Stomach (tissue), 9 donors: ENCODE data around the gene UBE2M. TPM values are rescaled to one million over a fixed set of nuclear protein-coding genes. Genes with fewer than 3 reads are reported as not detected.
A peak's percentile ranks its signal among the peaks of the same experiment; 100 is the strongest.
"Not testable (repeated sequence)": the region's sequence is repeated elsewhere in the genome, so short reads cannot be mapped to it uniquely, and the experiment has no call there.

Experiments used
- DNase-seq, 2 donors: peaks; one replicate each; pipeline versions ENCODE4 v3.0.0 to v3.0.0-alpha.2; 2013 to 2019
- H3K27ac ChIP-seq, 5 donors: fragments of 200-600 bp in 4 of 5; sonication (generic) in 4 of 5; one replicate each; pipeline ENCODE4 v1.5.1; 2013 to 2019; ENCODE audit warnings: mild to moderate bottlenecking in 1 of 5, moderate library complexity in 1 of 5
- H3K27me3 ChIP-seq, 3 donors: fragments of 200-600 bp; sonication (generic); one replicate each; pipeline ENCODE4 v1.5.1; 2017 to 2019; ENCODE audit warnings: mixed run types in 1 of 3
- H3K36me3 ChIP-seq, 4 donors: fragments of 200-600 bp; sonication (generic); 1 replicate in 3 of 4; 2 replicates in 1 of 4; pipeline ENCODE4 v1.5.1; 2016 to 2019
- H3K4me1 ChIP-seq, 4 donors: fragments of 200-600 bp; sonication (generic); one replicate each; pipeline ENCODE4 v1.5.1; 2016 to 2019
- H3K4me3 ChIP-seq, 4 donors: fragments of 200-600 bp; sonication (generic) in 3 of 4; one replicate each; pipeline ENCODE4 v1.5.1; 2016 to 2019; ENCODE audit warnings: mild to moderate bottlenecking in 1 of 4
- H3K9me3 ChIP-seq, 4 donors: fragments of 200-600 bp; sonication (generic); one replicate each; pipeline ENCODE4 v1.5.1; 2016 to 2019
- EP300 ChIP-seq: sonication (generic); formaldehyde crosslinking; IDR thresholded peaks from one replicate; pipeline ENCODE4 v1.6.1; 2017; ENCODE audit warnings: antibody characterized with exemption
- POLR2A ChIP-seq, 4 donors: fragments of 450-650 bp; IDR thresholded peaks; one replicate each; pipeline ENCODE4 v1.6.1; 2016; ENCODE audit warnings: antibody characterized with exemption in 4 of 4, control low read depth in 2 of 4, mild to moderate bottlenecking in 1 of 4, moderate library complexity in 1 of 4
- POLR2AphosphoS5 ChIP-seq, 3 donors: sonication (generic); formaldehyde crosslinking; IDR thresholded peaks; one replicate each; pipeline ENCODE4 v1.6.1; 2016; ENCODE audit warnings: antibody characterized with exemption in 3 of 3
- WGBS, 5 donors: extraction: QIAGEN DNeasy Blood & Tissue Kit in 3 of 5; methylation state at CpG; one replicate each; pipeline versions ENCODE4 v1.1.5 to v1.1.7; 2013 to 2018; 5-methylcytosine and 5-hydroxymethylcytosine counted together
- intact Hi-C: fragments of 100-400 bp; cut with DNase I; formaldehyde crosslinking; loops from one replicate; pipeline ENCODE4 v1.15.1; 2023; ENCODE audit warnings: low total_unique reads
- polyA plus RNA-seq, 3 donors: library from polyadenylated mRNA; stranded (reverse); fragments of 200-250 nt; gene quantifications; one replicate each; pipeline ENCODE4 v1.2.3, GENCODE V29; 2013
- total RNA-seq, 5 donors: library from RNA; depleted of rRNA; stranded (reverse); fragments of >200 nt; gene quantifications; one replicate each; pipeline versions ENCODE4 v1.1.0 to v1.2.3, GENCODE V29; 2014 to 2016
- TF ChIP-seq, protein P1 (sequence below), 7 experiments: fragments of 450-650 bp in 4 of 7; fragments of 200-600 bp in 3 of 7; sonication (generic) in 3 of 7; IDR thresholded peaks; one replicate each; pipeline ENCODE4 v1.5.1; 2016 to 2019; ENCODE audit warnings: antibody characterized with exemption in 7 of 7, control low read depth in 2 of 7, mild to moderate bottlenecking in 1 of 7
- donor health status: healthy with polysubstance abuse.
- donor health status: Bipolar disorder and iron deficiency.
- donor health status: healthy.

UBE2M gene
- total and polyA plus RNA-seq, 8 donors: 9.8 to 51.5 (median 35.3) TPM; not detected in 1

DNA sequence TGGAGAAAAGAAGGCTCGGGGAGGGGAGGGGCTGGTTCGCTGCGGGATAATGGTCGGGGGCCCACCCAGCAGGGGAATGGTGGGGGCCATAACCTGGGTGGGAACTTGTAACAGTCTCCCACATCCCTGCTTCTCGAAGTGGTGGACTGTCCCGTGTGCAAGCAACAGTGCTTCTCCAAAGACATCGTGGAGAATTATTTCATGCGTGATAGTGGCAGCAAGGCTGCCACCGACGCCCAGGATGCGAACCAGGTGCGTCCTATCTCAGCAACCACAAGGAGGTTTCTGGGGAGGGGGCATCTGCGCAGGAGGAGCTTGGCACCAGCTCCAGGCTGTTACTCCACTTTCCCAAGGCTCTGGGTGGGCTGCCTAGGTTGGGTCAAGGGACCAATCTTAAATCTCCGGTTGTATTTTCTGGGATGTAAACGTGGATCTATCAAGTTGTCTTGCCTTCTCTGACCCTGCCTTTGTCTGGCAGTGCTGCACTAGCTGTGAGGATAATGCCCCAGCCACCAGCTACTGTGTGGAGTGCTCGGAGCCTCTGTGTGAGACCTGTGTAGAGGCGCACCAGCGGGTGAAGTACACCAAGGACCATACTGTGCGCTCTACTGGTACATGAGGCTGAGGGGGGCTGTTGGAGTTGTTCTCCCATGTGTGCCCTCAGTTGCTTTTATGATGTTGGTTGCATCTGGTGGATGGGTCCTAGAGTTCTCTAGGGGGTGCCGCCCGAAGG, 13.0 kb downstream of the UBE2M start:
- H3K36me3 ChIP-seq: peaks cover 39 to 50% (median 42%) of the 10 kb centered on the region in 4 donors
- intact Hi-C loops: no loop called here
- H3K4me3 ChIP-seq: peak overlapping the region; percentile 90 to 100 (median 96)
- 3 to 6% (median 5%) methylated on average over 17 to 21 of the region's 21 CpGs for WGBS, 5 donors
- TF ChIP-seq, protein P1, sequence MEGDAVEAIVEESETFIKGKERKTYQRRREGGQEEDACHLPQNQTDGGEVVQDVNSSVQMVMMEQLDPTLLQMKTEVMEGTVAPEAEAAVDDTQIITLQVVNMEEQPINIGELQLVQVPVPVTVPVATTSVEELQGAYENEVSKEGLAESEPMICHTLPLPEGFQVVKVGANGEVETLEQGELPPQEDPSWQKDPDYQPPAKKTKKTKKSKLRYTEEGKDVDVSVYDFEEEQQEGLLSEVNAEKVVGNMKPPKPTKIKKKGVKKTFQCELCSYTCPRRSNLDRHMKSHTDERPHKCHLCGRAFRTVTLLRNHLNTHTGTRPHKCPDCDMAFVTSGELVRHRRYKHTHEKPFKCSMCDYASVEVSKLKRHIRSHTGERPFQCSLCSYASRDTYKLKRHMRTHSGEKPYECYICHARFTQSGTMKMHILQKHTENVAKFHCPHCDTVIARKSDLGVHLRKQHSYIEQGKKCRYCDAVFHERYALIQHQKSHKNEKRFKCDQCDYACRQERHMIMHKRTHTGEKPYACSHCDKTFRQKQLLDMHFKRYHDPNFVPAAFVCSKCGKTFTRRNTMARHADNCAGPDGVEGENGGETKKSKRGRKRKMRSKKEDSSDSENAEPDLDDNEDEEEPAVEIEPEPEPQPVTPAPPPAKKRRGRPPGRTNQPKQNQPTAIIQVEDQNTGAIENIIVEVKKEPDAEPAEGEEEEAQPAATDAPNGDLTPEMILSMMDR (IDR thresholded peaks at IDR 0.05): no peak
- TF ChIP-seq POLR2A (IDR thresholded peaks at IDR 0.05) (no peak), EP300 (no peak), POLR2AphosphoS5 (IDR thresholded peaks at IDR 0.05) (no peak)
- no peak for DNase-seq
- peaks cover 0 to 16% (median 0%) of the 10 kb centered on the region in 3 donors for H3K27me3 ChIP-seq
- H3K9me3 ChIP-seq: no peaks in the 10 kb centered on the region
- peaks cover 23 to 48% (median 43%) of the 10 kb centered on the region in 4 donors for H3K4me1 ChIP-seq
- peak overlapping the region in 4 of 5 donors; percentile 79 to 98 (median 88) for H3K27ac ChIP-seq

DNA sequence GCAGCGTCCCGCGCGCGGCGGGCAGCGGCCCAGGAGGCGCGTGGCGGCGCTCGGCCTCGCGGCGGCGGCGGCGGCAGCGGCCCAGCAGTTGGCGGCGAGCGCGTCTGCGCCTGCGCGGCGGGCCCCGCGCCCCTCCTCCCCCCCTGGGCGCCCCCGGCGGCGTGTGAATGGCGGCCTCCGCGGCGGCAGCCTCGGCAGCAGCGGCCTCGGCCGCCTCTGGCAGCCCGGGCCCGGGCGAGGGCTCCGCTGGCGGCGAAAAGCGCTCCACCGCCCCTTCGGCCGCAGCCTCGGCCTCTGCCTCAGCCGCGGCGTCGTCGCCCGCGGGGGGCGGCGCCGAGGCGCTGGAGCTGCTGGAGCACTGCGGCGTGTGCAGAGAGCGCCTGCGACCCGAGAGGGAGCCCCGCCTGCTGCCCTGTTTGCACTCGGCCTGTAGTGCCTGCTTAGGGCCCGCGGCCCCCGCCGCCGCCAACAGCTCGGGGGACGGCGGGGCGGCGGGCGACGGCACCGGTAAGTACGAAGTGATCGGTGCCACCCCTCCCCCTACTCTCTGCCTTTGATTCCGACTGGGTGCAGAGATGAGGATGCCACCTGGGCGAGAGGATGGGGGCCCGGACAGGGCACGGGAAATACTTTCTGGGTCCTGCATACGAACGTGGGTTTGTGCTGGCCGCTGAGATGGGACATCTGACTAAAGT, 13.7 kb downstream of the UBE2M start:
- Histone ChIP-seq H3K36me3 (peaks cover 32 to 42% (median 35%) of the 10 kb centered on the region in 4 donors), H3K27ac (peak overlapping the region; percentile 93 to 99 (median 96)), H3K4me3 (peak overlapping the region; percentile 90 to 100 (median 96)), H3K9me3 (no peaks in the 10 kb centered on the region), H3K27me3 (peaks cover 0 to 21% (median 0%) of the 10 kb centered on the region in 3 donors), H3K4me1 (peaks cover 23 to 48% (median 43%) of the 10 kb centered on the region in 4 donors)
- intact Hi-C loops: no loop called here
- peak in 1 of 2 donors; percentile 91 for DNase-seq
- WGBS, 5 donors: 1 to 2% (median 1%) methylated on average over 22 to 91 of the region's 92 CpGs
- TF ChIP-seq EP300 (no peak), POLR2AphosphoS5 (IDR thresholded peaks at IDR 0.05) (no peak), POLR2A (IDR thresholded peaks at IDR 0.05) (no peak)
- TF ChIP-seq, protein P1 (IDR thresholded peaks at IDR 0.05): no peak

GRCh38 chr19:58543826-58544590, 14.4 kb downstream of the UBE2M start, which contains the start of gene TRIM28:
Gene TRIM28 (plus strand): TSS chr19:58544064. CDS start chr19:58544758, 694 bp downstream.
- H3K4me3 ChIP-seq: peak within 1 kb of the TSS; percentile 90 to 100 (median 96)
- H3K36me3 ChIP-seq: peaks cover 25 to 35% (median 28%) of the 10 kb centered on the region in 4 donors
- TF ChIP-seq POLR2AphosphoS5 (IDR thresholded peaks at IDR 0.05) (peak; percentile 86 to 96 (median 94)), POLR2A (IDR thresholded peaks at IDR 0.05) (peak in 2 of 4 donors; percentile 72 to 90), EP300 (no peak)
- TF ChIP-seq, protein P1 (IDR thresholded peaks at IDR 0.05): peak in 1 of 7 experiments; percentile 8
- intact Hi-C loops: no loop called here
- H3K27me3 ChIP-seq: peaks cover 0 to 28% (median 0%) of the 10 kb centered on the region in 3 donors
- peak; percentile 99 to 100 for DNase-seq
- H3K4me1 ChIP-seq: peaks cover 23 to 44% (median 40%) of the 10 kb centered on the region in 4 donors
- no peaks in the 10 kb centered on the region for H3K9me3 ChIP-seq
- peak within 1 kb of the TSS; percentile 93 to 99 (median 96) for H3K27ac ChIP-seq
- WGBS, 5 donors: 0 to 1% (median 0%) methylated on average over 44 to 73 of the region's 73 CpGs

DNA sequence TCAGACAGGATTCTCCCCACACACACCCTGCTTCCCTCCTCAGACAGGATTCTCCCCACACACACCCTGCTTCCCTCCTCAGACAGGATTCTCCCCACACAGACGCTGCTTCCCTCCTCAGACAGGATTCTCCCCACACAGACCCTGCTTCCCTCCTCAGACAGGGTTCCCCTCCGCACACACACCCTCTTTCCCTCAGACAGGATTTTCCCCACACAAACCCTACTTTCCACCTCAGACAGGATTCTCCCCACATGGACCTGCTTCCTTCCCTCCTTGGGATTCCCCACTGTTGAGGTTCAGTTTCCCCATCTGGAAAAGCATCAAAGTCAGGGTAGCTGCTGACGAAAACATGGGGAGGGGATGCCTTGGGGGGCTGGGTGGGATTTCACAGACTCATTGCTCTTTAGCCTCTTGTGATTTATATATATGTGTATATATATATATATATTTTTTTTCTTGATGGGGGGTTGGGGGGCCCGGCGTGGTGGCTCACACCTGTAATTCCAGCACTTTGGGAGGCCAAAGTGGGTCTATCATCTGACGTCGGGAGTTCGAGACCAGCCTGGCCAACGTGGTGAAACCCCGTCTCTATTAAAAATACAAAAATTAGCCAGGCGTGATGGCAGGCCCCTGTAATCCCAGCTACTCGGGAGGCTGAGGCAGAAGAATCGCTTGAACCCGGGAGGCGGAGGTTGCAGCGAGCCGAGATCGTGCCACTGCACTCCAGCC, 15.6 kb downstream of the UBE2M start:
- Histone ChIP-seq H3K27ac (peak overlapping the region; percentile 93 to 99 (median 96)), H3K27me3 (peaks cover 4 to 40% (median 9%) of the 10 kb centered on the region in 3 donors), H3K36me3 (peaks cover 13 to 23% (median 16%) of the 10 kb centered on the region in 4 donors), H3K4me3 (peak overlapping the region; percentile 90 to 100 (median 96)), H3K4me1 (peaks cover 29 to 47% (median 45%) of the 10 kb centered on the region in 4 donors)
- H3K9me3 ChIP-seq, DNase-seq, intact Hi-C loops: not testable (repeated sequence)
- WGBS, 5 donors: 75 to 82% (median 79%) methylated on average over 18 of the region's 18 CpGs

DNA sequence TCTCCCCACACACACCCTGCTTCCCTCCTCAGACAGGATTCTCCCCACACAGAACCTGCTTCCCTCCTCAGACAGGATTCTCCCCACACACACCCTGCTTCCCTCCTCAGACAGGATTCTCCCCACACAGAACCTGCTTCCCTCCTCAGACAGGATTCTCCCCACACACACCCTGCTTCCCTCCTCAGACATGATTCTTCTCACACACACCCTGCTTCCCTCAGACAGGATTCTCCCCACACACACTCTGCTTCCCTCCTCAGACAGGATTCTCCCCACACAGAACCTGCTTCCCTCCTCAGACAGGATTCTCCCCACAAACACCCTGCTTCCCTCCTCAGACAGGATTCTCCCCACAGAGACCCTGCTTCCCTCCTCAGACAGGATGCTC, 19.2 kb downstream of the UBE2M start:
- H3K27me3 ChIP-seq: peaks cover 4 to 52% (median 9%) of the 10 kb centered on the region in 3 donors
- H3K36me3 ChIP-seq, H3K4me3 ChIP-seq, DNase-seq, intact Hi-C loops, H3K27ac ChIP-seq, H3K9me3 ChIP-seq: not testable (repeated sequence)
- H3K4me1 ChIP-seq: peaks cover 5 to 21% (median 19%) of the 10 kb centered on the region in 4 donors
